ENCODE results near the gene NEUROD2.

GRCh38 chr17:39651923-39652586, 44.3 kb upstream of the NEUROD2 start:
- TF ChIP-seq CTCF (tag by site-specific recombination; IDR thresholded peaks at IDR 0.05): no peak
- TF ChIP-seq ZNF133 (tag by site-specific recombination; IDR thresholded peaks at IDR 0.05): no peak
- TF ChIP-seq ZNF311 (tag by site-specific recombination; IDR thresholded peaks at IDR 0.05; ENCODE audit: borderline replicate concordance): no peak
- no peak for TF ChIP-seq ZNF324 (tag by site-specific recombination; IDR thresholded peaks at IDR 0.05)
- no peak for TF ChIP-seq YY1 (tag by site-specific recombination; IDR thresholded peaks at IDR 0.05)
- TF ChIP-seq ZNF776 (tag by site-specific recombination; IDR thresholded peaks at IDR 0.05; ENCODE audit: borderline replicate concordance): no peak
- TF ChIP-seq ZNF791 (tag by site-specific recombination; IDR thresholded peaks at IDR 0.05): no peak

Measured in HEK293 (cell line).